H9 (cell line): ENCODE data around the gene SLAIN1. TPM values are rescaled to one million over a fixed set of nuclear protein-coding genes. Genes with fewer than 3 reads are reported as not detected.

Source experiments
- DNase-seq: peaks from one replicate; pipeline ENCODE4 v3.0.0-alpha.2; 2017
- H2AFZ ChIP-seq: one replicate; pipeline ENCODE4 v1.6.1; 2013; ENCODE audit warnings: mild to moderate bottlenecking, low read length, control low read depth, moderate library complexity
- H2AK5ac ChIP-seq: 2 replicates; pipeline ENCODE4 v1.6.1; 2013; ENCODE audit warnings: low read length, control low read depth, mixed read lengths; ENCODE audit not compliant: insufficient read length
- H2BK120ac ChIP-seq: one replicate; pipeline ENCODE4 v1.6.1; 2013; ENCODE audit warnings: low read depth, mild to moderate bottlenecking, low read length, control low read depth, inconsistent platforms; ENCODE audit not compliant: poor library complexity, severe bottlenecking
- H2BK12ac ChIP-seq: 2 replicates; pipeline ENCODE4 v1.6.1; 2013; ENCODE audit warnings: low read length, control low read depth, mixed read lengths, low read depth; ENCODE audit not compliant: insufficient read length
- H2BK15ac ChIP-seq: 2 replicates; pipeline ENCODE4 v1.6.1; 2013; ENCODE audit warnings: low read depth, low read length, control low read depth
- H2BK20ac ChIP-seq: one replicate; pipeline ENCODE4 v1.6.1; 2013; ENCODE audit warnings: low read depth, mild to moderate bottlenecking, low read length, control low read depth, inconsistent platforms; ENCODE audit not compliant: poor library complexity, severe bottlenecking
- H2BK5ac ChIP-seq: 2 replicates; pipeline ENCODE4 v1.6.1; 2013; ENCODE audit warnings: low read length, control low read depth, mixed read lengths; ENCODE audit not compliant: insufficient read length
- H3K14ac ChIP-seq: 2 replicates; pipeline ENCODE4 v1.6.1; 2013; ENCODE audit warnings: low read length, control low read depth; ENCODE audit not compliant: insufficient read depth
- H3K18ac ChIP-seq: 2 replicates; pipeline ENCODE4 v1.6.1; 2013; ENCODE audit warnings: low read depth, mild to moderate bottlenecking, mixed read lengths, low read length, control low read depth; ENCODE audit not compliant: insufficient read length
- H3K23ac ChIP-seq: 2 replicates; pipeline ENCODE4 v1.6.1; 2013; ENCODE audit warnings: low read length, control low read depth, mixed read lengths, low read depth; ENCODE audit not compliant: insufficient read length
- H3K23me2 ChIP-seq: 2 replicates; pipeline ENCODE4 v1.6.1; 2013; ENCODE audit warnings: low read depth, mild to moderate bottlenecking, mixed read lengths, low read length, control low read depth; ENCODE audit not compliant: insufficient read length, poor library complexity, severe bottlenecking
- H3K27ac ChIP-seq: 2 replicates; pipeline ENCODE4 v1.5.1; 2013; ENCODE audit warnings: low read length, control low read depth, mixed read lengths, low read depth; ENCODE audit not compliant: insufficient read length
- H3K27me3 ChIP-seq: 2 replicates; pipeline ENCODE4 v1.6.1; 2013; ENCODE audit warnings: low read length, control low read depth, inconsistent platforms; ENCODE audit not compliant: insufficient read depth
- H3K4ac ChIP-seq: 2 replicates; pipeline ENCODE4 v1.6.1; 2013; ENCODE audit warnings: low read depth, mild to moderate bottlenecking, control low read depth, inconsistent platforms, low read length, moderate library complexity
- H3K4me1 ChIP-seq: 2 replicates; pipeline ENCODE4 v1.6.1; 2013; ENCODE audit warnings: low read length, control low read depth, inconsistent platforms; ENCODE audit not compliant: insufficient read depth
- H3K4me2 ChIP-seq: 2 replicates; pipeline ENCODE4 v1.6.1; 2013; ENCODE audit warnings: low read length, control low read depth, mixed read lengths; ENCODE audit not compliant: insufficient read length, insufficient read depth
- H3K56ac ChIP-seq: 2 replicates; pipeline ENCODE4 v1.6.1; 2013; ENCODE audit warnings: low read depth, mild to moderate bottlenecking, mixed read lengths, low read length, control low read depth; ENCODE audit not compliant: insufficient read length
- H3K79me1 ChIP-seq: 2 replicates; pipeline ENCODE4 v1.6.1; 2013; ENCODE audit warnings: low read depth, mild to moderate bottlenecking, moderate library complexity, low read length, control low read depth, inconsistent platforms; ENCODE audit not compliant: insufficient read depth, poor library complexity, severe bottlenecking
- H3K79me2 ChIP-seq: 2 replicates; pipeline ENCODE4 v1.6.1; 2013; ENCODE audit warnings: low read length, control low read depth, inconsistent platforms; ENCODE audit not compliant: insufficient read depth
- H3K9ac ChIP-seq: 2 replicates; pipeline ENCODE4 v1.6.1; 2013; ENCODE audit warnings: low read length, control low read depth, mixed read lengths; ENCODE audit not compliant: insufficient read length; ENCODE audit errors: extremely low read depth
- H3K9me3 ChIP-seq: one replicate; pipeline ENCODE4 v1.6.1; 2013; ENCODE audit warnings: low read depth, low read length, inconsistent platforms; ENCODE audit not compliant: control insufficient read depth
- H3T11ph ChIP-seq: one replicate; pipeline ENCODE4 v1.6.1; 2013; ENCODE audit warnings: mild to moderate bottlenecking, low read length, control low read depth, inconsistent platforms
- H4K20me1 ChIP-seq: one replicate; pipeline ENCODE4 v1.6.1; 2013; ENCODE audit not compliant: control insufficient read depth, insufficient read length, insufficient read depth
- H4K5ac ChIP-seq: 2 replicates; pipeline ENCODE4 v1.6.1; 2013; ENCODE audit warnings: low read depth, mild to moderate bottlenecking, mixed read lengths, low read length, control low read depth; ENCODE audit not compliant: insufficient read length
- H4K8ac ChIP-seq: replicated peaks from 2 replicates; pipeline ENCODE4 v1.6.1; 2013; ENCODE audit warnings: low read length, control low read depth, mixed read lengths, low read depth; ENCODE audit not compliant: insufficient read length
- H4K91ac ChIP-seq: 2 replicates; pipeline ENCODE4 v1.6.1; 2013; ENCODE audit warnings: low read depth, mild to moderate bottlenecking, moderate library complexity, mixed read lengths, low read length, control low read depth; ENCODE audit not compliant: insufficient read length
- H3K27ac Mint-ChIP-seq, 3 experiments: 2 replicates in 2 of 3; 3 replicates in 1 of 3; pipeline ENCODE4 v1.8.0; 2020 to 2021; ENCODE audit warnings: mixed read lengths in 3 of 3, mild to moderate bottlenecking in 1 of 3, moderate library complexity in 1 of 3
- H3K27me3 Mint-ChIP-seq: 2 replicates; pipeline ENCODE4 v1.8.0; 2021; ENCODE audit warnings: low read depth, mild to moderate bottlenecking, moderate library complexity, mixed read lengths
- H3K36me3 Mint-ChIP-seq, 3 experiments: 2 replicates in 2 of 3; 3 replicates in 1 of 3; pipeline ENCODE4 v1.8.0; 2020 to 2021; ENCODE audit warnings: low read depth in 3 of 3, mixed read lengths in 3 of 3; ENCODE audit not compliant: insufficient read depth in 1 of 3
- H3K4me1 Mint-ChIP-seq, 2 experiments: 2 replicates each; pipeline ENCODE4 v1.8.0; 2020; ENCODE audit warnings: mixed read lengths in 2 of 2
- H3K4me3 Mint-ChIP-seq, 2 experiments: 2 replicates in 1 of 2; 3 replicates in 1 of 2; pipeline ENCODE4 v1.8.0; 2020 to 2021; ENCODE audit warnings: mild to moderate bottlenecking in 2 of 2, mixed read lengths in 2 of 2, moderate library complexity in 1 of 2
- H3K9me3 Mint-ChIP-seq, 2 experiments: 2 replicates in 1 of 2; 3 replicates in 1 of 2; pipeline ENCODE4 v1.8.0; 2020; ENCODE audit warnings: mild to moderate bottlenecking in 2 of 2, mixed read lengths in 2 of 2, moderate library complexity in 1 of 2
- CTCF ChIP-seq: fragments of 200-600 bp; sonication (generic); conservative IDR thresholded peaks from 3 replicates; pipeline ENCODE4 v1.8.0; 2021; ENCODE audit warnings: antibody characterized with exemption, mild to moderate bottlenecking
- WGBS: extraction: QIAGEN DNeasy Blood & Tissue Kit; methylation state at CpG from one replicate; pipeline ENCODE4 v1.1.7; 2013; ENCODE audit warnings: missing lambda C conversion rate, low lambda C conversion rate, mixed read lengths; ENCODE audit not compliant: insufficient read length; ENCODE audit errors: extremely low coverage; 5-methylcytosine and 5-hydroxymethylcytosine counted together
- total RNA-seq: library from RNA; stranded (reverse); gene quantifications from 2 replicates; pipeline ENCODE4 v1.2.1, GENCODE V29; 2021

SLAIN1 gene
- total RNA-seq, 1 experiment from 2014 or later, result 23.2 TPM

GRCh38 chr13:77725071-77725470 lies 27.6 kb downstream of the SLAIN1 start:
- H3K56ac ChIP-seq, result no peak overlapping the region
- no peaks in the 10 kb centered on the region for H3K27me3 Mint-ChIP-seq
- no peak overlapping the region for H3K27ac ChIP-seq
- no peak overlapping the region for H2BK120ac ChIP-seq
- H4K5ac ChIP-seq, result no peak overlapping the region
- H2AK5ac ChIP-seq, result no peak overlapping the region
- H4K20me1 ChIP-seq, result no peaks in the 10 kb centered on the region
- DNase-seq, result no peak
- no peak overlapping the region for H4K91ac ChIP-seq
- no peak overlapping the region for H4K8ac ChIP-seq
- H3K79me2 ChIP-seq, result no peaks in the 10 kb centered on the region; the same call in 1 of the 2 replicates
- H3K9ac ChIP-seq, result no peak overlapping the region
- H3K4me1 ChIP-seq, result peaks cover 6% of the 10 kb centered on the region; the same call in 1 of the 2 replicates
- H3K4me1 Mint-ChIP-seq, result peaks cover 42 to 48% of the 10 kb centered on the region in 2 experiments
- H3K27me3 ChIP-seq, result no peaks in the 10 kb centered on the region
- peak overlapping the region in 1 of 3 experiments; percentile 5; a peak in 1 of 7 replicates for H3K27ac Mint-ChIP-seq
- H3K14ac ChIP-seq, result no peak overlapping the region
- H3K4me2 ChIP-seq, result no peak overlapping the region
- H3K18ac ChIP-seq, result no peak overlapping the region
- H2BK12ac ChIP-seq, result no peak overlapping the region
- H2BK20ac ChIP-seq, result no peak overlapping the region
- no peaks in the 10 kb centered on the region for H3K9me3 ChIP-seq
- no CpG with 5 or more reads among the region's 1 CpG for WGBS
- no peak for TF ChIP-seq CTCF
- H3K23me2 ChIP-seq, result no peaks in the 10 kb centered on the region
- no peaks in the 10 kb centered on the region for H3K9me3 Mint-ChIP-seq
- no peak overlapping the region for H3T11ph ChIP-seq
- H3K4ac ChIP-seq, result no peak overlapping the region
- H2BK15ac ChIP-seq, result no peak overlapping the region
- H2BK5ac ChIP-seq, result no peak overlapping the region
- H2AFZ ChIP-seq, result no peak overlapping the region
- no peak overlapping the region for H3K23ac ChIP-seq
- H3K36me3 Mint-ChIP-seq, result peaks cover 26 to 34% (median 33%) of the 10 kb centered on the region in 3 experiments; a peak in 6 of 7 replicates
- no peak overlapping the region for H3K4me3 Mint-ChIP-seq
- H3K79me1 ChIP-seq, result no peaks in the 10 kb centered on the region
